GM19043 (cell line): Measurements from ENCODE around the gene ZNG1A.
"Not testable (repeated sequence)": the region's sequence is repeated elsewhere in the genome, so short reads cannot be mapped to it uniquely, and the experiment has no call there.

Experiments used
- ATAC-seq: cut with Tn5 transposase; IDR thresholded peaks from one replicate; pipeline ENCODE4 v1.9.1; 2021; ENCODE audit warnings: low read depth; ENCODE audit not compliant: unreplicated experiment

The ZNG1A gene

DNA sequence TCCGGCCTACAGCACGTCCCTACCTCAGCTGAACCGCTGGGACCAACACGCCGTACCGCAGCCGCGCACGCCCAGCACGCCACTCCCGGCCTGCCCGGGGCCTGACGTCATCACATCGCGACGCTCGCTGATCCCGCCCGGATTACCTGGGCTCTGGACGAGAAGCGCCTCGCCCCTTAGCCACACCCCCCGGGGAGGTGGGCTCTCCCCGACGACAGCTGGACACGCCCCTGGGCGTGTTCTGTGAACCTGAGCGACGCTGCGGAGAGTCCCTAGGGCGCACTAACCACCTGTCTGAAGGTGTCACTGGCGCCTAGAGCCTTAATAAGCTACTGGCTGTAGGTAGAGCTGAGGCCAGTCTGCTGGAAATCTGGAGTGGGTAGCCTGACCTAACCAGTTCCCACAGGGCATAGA, at the start of gene ZNG1A:
Gene ZNG1A, minus strand, starts transcription at position 87 of the 414 bp plus-strand sequence. CDS start 87 bp downstream, outside the sequence.
- ATAC-seq, result not testable (repeated sequence)

GRCh38 chr9:227860-228259, 49.0 kb upstream of the ZNG1A start:
- ATAC-seq, result no peak

- no peak for ATAC-seq
Observed at GRCh38 chr9:224582-225520, 46.0 kb upstream of the ZNG1A start.

- no peak for ATAC-seq
Observed at GRCh38 chr9:224026-224425, 45.2 kb upstream of the ZNG1A start.

DNA sequence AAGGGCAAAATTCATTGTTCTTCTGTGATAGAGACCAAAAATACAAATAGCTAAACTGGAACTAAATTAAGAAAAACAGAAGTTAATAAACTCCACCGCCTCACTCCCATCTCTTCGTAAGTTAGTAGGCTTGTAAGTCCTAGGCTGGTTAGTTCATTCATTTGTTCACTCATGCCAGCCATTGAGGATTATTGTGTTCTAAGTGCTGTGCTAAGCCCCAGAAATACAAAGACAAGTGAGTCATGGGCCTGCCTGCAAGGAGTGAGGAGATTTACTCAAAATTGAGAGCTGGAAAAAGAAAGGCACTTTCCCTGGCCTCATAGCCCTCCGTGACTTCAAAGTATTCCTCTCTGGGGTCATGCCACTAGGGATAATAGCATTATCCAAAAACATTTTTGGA, 44.3 kb upstream of the ZNG1A start:
- ATAC-seq, result no peak

DNA sequence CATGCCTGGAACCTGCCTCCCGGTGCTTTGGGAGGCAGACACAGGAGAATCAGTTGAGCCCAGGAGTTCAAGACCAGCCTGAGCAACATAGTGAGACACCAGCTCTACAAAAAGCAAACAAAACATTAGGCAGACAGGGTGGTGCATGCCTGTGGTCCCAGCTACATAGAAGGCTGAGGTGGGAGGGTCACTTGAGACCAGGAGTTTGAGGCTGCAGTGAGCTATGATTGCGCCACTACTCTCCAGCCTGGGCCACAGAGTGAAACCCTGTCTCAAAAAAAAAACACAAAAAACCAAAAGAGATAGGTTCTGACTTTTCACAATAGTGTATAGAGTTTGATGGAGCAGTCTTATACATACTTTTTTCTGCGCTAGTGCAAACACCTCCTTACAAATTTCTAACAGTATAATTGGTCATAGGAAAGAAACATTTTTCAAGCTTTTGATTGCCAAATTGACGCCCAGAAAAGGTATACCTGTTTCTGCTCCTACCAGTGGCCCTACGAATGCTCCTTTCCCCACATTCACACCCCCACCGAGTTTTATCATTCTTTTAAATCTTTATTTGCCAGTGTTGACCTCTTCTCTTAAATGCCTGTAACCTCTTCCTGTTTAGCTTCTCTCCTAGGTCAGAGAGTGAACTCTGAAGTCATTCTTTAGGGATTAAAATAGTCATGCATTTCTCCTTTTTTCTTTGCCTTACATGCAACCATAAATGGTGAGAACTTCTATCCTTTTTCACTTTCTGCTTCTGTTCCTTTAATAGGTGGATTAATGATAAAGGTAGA, 43.3 kb upstream of the ZNG1A start:
- ATAC-seq, result no peak

DNA sequence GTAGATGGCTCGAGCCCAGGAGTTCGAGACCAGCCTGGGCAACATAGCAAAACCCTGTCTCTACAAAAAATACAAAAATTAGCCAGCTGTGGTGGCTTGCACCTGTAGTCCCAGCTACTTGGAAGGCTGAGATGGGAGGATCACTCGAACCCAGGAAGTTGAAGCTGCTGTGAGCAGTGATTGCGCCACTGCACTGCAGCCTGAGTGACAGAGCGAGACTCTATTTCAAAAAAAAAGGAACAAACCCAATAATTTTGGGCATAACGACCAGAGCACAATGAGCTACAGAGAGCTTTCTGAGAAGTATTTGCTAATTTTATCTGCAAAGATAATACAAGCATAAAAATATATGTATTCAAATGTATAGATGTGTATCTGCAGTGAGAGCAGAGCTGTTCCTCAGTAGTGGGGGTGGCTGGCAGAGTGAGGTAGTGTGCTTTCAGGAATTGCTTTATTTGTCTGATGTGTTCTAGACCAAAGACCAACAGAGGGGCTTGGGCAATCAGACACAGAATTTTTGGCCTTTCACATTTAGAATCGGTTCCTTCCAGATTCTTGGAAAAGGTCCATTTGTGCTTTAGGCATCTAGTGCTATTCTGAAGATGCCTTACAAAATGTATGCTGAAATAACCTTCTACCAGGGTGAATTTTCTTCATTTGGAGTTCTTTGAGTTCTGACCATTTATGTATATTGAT, 41.0 kb upstream of the ZNG1A start:
- ATAC-seq, result no peak

DNA sequence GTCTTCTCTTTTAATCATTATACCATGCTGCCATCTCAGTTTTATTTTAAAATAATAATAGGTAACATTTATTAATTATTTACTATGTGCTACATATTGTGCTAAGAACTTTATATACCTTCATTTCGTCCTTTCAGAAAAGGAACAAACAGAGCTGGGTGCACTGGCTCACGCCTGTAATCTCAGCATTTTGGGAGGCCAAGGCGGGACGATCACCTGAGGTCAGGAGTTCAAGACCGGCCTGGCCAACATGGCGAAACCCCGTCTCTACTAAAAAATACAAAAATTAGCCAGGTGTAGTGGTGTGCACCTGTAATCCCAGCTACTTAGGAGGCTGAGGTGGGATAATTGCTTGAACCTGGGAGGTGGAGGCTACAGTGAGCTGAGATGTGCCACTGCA, 40.2 kb upstream of the ZNG1A start:
- not testable (repeated sequence) for ATAC-seq

DNA sequence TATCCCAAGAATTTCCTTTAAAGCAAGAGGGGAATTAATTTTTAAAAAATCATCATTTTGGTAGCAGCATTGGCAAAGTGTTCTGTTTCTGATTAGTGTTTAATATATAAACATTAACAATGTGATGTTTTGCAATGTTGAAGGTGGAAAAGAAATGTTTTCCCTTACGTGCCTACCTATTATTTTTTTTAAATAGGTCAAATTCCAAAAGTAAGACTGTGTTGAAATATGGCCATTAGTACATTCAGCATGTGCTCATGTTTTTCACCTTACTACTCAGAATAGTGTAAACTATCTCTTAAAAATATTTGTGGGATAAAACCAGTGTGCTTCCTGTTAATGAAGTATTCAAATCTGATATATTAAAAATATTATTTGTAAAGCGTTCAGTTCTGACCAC, 39.1 kb upstream of the ZNG1A start:
- no peak for ATAC-seq

DNA sequence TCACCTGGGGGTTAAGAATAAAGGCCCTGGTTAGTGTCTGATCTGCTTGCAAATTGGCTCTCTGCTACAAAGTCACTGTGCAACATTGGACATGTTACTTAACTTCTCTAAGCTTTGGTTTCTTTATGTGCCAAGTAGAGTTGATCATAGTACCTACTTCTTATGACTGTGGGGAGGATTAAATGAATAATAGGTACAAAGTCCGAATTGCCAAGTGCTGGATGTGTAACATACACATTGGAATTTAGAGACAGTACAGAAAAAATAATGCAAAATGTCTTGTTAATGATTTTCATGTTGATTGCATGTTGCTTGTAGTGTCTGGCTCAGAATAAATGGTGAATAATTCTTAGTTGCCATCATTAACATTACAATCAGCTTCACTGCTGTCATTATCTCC, 38.0 kb upstream of the ZNG1A start:
- ATAC-seq, result no peak

DNA sequence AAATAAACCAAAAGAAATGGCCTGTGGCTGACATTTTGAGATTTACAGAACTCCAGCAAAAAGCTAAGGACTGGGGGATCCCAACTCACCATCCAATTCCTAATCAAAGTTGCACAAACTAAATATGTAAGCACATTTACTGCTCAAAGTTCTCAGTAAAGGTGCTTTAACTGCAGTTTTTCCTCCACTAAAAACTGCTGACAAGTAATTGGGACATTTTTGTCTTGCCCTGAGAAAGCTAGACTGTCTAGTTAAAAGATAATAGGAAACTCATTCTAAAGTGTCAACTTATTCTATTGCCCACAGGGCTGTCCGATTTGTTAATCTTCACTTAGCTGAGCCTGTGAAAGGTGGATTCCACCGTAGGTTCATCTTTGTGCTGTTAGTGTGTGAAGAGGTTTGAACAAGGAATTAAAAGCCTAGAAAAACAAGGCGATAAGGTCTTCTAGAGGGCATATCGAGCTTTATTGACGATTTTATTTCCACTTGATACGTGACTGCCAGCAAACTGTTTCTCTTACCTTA, 36.8 kb upstream of the ZNG1A start:
- ATAC-seq, result no peak

DNA sequence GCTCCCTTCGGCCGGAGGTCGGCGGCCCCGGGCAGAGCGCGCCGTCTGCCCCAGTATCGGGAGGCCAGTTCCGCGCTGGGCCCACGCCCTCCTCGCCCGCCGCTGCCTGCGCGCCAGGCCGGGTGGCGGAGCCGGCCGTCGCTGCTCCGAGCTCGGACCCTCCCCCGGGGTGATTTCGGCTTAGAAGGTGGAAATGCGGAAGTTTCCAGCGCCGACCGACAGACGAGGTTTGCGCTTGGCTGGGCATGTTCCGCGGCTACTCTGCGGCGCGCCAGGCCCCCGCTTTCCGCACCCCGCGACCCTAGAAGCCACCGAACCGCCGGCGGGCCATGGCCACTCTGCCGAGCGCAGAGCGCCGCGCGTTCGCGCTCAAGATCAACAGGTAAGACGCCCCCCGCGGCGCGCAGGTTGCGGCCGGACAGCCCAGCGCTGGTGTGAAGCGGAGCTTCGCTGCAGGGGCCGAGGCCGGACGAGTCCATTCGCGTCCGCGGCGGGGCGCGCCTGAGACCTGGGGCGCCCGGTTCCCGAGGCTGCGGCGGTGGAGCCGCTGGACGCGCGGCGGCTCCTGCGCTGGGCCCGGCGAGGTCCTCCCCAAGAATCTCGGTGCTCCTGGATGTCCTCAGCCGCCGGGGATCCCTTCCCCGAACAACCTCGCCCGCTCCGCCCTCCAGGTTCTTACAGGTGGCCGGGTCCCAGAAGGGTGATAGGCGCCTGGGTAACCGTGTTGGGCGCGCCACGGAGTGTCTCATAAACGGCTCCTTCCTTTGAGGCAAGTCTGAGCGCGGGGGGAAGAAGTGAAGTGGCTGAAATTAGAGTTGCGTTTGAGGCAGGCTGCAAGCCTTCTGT, 36.0 kb upstream of the ZNG1A start, which contains the start of gene DOCK8:
Gene DOCK8, plus strand, starts transcription at position 218 of the 846 bp plus-strand sequence. Its CDS starts 112 bp downstream, at position 330.
- ATAC-seq, result peak; percentile 76

GRCh38 chr9:214351-214647, 35.4 kb upstream of the ZNG1A start:
- ATAC-seq, result no peak

DNA sequence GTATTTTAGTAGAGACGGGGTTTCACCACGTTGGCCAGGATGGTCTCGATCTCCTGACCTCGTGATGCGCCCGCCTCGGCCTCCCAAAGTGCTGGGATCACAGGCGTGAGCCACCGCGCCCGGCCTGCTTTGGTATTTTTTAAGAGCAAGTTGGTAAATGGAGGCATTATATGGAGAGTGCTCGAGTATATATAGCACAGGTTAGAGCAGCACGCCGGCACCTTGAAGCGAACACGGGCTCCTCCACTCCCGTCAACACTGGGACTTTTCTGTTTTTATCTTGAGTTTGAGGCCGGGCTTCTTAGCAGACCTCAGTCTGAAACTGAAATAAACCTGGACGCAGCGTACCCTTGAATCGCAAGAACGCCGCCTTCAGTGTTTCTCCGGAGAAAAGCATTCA, 35.0 kb upstream of the ZNG1A start:
- ATAC-seq, result not testable (repeated sequence)

- no peak for ATAC-seq
Observed at GRCh38 chr9:212297-212696, 33.4 kb upstream of the ZNG1A start.

GRCh38 chr9:211557-211956, 32.7 kb upstream of the ZNG1A start:
- ATAC-seq, result no peak

DNA sequence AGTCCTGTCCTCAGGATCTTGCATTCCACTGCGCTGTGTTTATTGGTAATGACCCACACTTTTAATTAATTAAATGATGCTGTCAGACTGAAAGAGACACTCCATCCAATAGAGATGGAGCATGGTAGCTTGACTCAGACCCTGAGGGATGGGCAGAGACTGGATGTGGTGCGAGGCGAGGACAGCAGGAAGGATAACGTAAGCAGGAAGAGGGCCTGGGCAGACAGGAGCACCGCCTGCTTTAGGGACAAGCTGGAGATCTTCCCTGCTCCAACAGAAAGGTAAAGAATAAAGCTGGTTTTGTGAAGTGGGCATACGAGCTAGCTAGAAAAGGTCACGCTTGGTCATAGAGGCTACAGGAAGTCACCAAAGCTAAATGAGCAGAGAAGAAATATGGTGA, 32.2 kb upstream of the ZNG1A start:
- no peak for ATAC-seq

DNA sequence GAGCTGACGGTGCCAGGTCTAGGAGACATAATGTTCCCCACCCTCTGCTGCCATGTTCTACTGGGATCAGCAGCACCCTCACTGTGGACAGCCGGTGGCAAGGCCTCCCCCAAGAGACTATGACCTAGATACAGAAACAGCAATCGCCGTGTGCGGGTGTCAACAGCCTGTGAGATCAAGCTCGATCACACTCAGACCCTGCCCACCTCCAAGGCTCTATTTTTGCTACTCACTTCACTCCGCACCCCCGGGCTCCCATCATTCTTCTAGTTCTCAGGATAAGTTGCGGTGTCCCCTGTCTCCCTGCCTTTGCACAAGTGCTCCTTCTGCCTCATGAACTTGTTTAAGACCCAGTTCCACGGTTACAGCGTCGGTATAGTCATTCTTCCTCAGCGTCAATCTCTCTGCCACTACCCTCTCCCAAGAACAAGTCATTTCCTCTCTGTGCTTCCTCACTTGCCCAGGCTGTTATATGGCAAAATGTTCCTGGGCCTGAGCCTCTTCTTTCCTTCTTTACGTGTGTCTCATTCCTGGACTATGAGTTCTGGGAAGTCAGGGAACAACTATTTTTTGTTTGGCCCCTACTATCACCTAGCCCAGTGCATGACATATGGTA, 30.4 kb upstream of the ZNG1A start:
- ATAC-seq, result no peak

DNA sequence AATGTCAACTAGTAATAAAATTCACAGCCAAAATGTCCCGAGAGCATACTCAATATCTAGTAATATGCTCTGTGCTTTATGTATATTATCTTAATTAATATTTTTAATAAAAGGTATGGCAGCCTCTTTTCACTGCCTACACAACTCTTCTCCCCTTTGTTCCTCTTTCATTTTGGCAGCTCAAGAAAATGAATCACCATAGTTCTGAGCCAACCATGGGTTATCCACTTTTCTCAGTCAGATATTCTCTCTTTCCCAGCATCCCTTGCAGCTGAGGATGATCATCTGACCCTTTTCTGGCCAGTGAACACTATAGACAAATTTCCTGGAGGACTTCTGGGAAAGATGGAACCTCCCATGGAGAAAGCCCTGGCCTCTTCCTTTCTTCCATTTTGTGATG, 27.6 kb upstream of the ZNG1A start:
- ATAC-seq, result no peak
